ENCODE measurements around the gene SYNJ2.

SYNJ2 gene

DNA sequence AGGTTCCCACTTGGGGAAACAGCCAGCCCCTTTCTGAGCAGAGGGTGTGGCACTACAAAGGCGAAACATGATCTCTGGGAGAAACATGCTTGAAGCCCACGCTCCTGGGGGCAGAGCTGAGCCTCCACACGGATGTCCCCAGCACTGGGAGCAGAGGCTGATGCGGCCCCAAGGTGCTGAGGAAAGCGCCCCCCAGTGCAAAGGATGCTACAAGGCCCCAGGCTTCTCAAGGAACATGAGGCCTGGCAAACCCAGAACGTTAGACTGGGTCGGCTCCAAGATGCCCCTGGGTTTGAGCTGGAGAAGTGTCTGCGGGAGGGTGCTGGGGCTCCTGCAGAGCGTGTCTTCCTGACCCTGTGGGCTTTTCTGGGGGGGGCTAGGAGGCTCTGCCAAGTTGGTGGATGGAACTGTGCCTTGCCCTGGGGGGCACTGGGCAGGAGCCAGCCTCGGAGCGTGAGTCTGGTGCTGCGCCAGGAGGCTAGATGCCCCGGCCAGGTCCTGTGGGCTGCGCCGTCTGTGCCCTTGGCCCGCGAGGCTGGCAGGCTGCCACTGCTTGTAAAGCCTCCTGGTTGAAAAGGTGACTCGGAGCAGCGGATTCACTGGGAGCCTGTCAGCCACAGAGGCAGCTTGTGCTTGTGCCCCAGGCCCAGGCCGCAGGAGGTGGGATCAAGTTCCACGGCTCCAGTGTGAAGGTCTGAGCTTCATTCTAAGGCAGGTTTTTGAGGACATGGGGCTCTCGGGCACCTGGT lies 8.1 kb downstream of the SYNJ2 start:
- no peak overlapping the region for H2BK5ac ChIP-seq (ENCODE audit: low read length)
- no peak overlapping the region for H3K27ac ChIP-seq (replicated peaks; ENCODE audit: low read length)
- no peak overlapping the region for H4K8ac ChIP-seq (ENCODE audit: low read depth, low read length)

DNA sequence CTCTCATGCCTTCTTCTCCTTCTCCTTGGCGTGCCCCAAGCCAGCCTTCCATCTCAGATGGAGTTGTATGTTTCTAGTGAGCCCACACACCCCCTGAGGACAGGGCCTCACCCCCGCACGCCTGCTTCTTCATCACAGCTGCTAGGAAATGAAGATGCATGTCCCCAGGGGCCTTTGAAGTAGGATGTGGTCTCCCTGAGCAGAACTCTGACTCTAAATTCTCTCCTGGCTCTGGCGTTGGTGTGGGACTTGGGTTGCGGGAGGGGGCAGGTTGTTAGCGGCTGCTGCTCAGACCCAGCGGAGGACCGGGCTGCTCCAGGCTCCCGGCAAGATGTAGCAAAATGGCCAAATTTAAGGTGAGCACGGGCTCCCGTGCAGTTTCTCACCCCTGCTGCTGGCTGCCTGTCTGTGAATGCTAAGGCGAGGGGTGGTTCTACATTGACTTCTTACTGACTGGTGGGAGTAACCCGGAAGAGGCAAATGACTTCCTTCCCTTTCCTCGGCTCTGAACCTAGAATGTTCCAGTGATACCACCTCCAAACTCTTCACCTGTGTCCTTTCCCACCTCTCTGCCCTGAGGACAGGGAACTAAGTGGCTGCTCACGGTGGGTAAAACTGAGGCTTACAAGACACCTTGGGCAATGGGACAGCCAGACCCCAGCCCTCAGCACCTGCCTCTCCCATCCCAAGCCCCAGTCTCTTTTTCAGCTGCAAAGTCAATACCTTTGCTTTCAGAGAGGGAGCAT lies 8.8 kb downstream of the SYNJ2 start:
- H2AK5ac ChIP-seq (ENCODE audit: low read depth, low read length), result peak overlapping the region; percentile 14
- H3K27ac ChIP-seq (replicated peaks; ENCODE audit: low read length), result no peak overlapping the region
- H3K27me3 ChIP-seq (ENCODE audit: control insufficient read depth in 3 of 3, insufficient read depth in 3 of 3, low read depth in 1 of 3, low read length in 3 of 3), result no peaks in the 10 kb centered on the region

More for the DNA sequence above, 8.1 kb downstream of the SYNJ2 start:
- Histone ChIP-seq H4K91ac (ENCODE audit: low read depth, low read length, poor library complexity) (no peak overlapping the region), H3K4me3 (ENCODE audit: low read length in 2 of 2) (no peak overlapping the region), H3K23ac (ENCODE audit: low read depth, low read length, poor library complexity) (peak overlapping the region; percentile 16), H2AK5ac (ENCODE audit: low read depth, low read length) (no peak overlapping the region), H3K18ac (ENCODE audit: low read length) (peak overlapping the region; percentile 7), H2BK120ac (ENCODE audit: low read depth, low read length) (peak overlapping the region; percentile 25), H3K4ac (ENCODE audit: low read length) (no peak overlapping the region), H2BK12ac (ENCODE audit: low read length) (no peak overlapping the region), H3K9ac (ENCODE audit: low read depth, low read length, poor library complexity) (peak overlapping the region; percentile 12), H3K79me1 (ENCODE audit: low read depth, low read length) (no peaks in the 10 kb centered on the region), H3K36me3 (replicated peaks in 1 of 2; ENCODE audit: control insufficient read depth in 2 of 2, insufficient read depth in 2 of 2, low read length in 2 of 2) (no peaks in the 10 kb centered on the region), H2BK15ac (ENCODE audit: low read length) (no peak overlapping the region), H2AFZ (ENCODE audit: low read length) (no peak overlapping the region), H3K14ac (ENCODE audit: low read length) (no peak overlapping the region), H3K4me1 (ENCODE audit: control insufficient read depth in 2 of 2, insufficient read depth in 1 of 2, low read depth in 1 of 2, low read length in 2 of 2) (peaks cover 2 to 7% of the 10 kb centered on the region in 2 donors), H3K27me3 (ENCODE audit: control insufficient read depth in 3 of 3, insufficient read depth in 3 of 3, low read depth in 1 of 3, low read length in 3 of 3) (no peaks in the 10 kb centered on the region), H3K4me2 (ENCODE audit: insufficient read depth, low read length, poor library complexity, severe bottlenecking) (no peak overlapping the region), H3K9me3 (replicated peaks in 1 of 2; ENCODE audit: control insufficient read depth in 2 of 2, insufficient read depth in 1 of 2, low read depth in 1 of 2, low read length in 2 of 2) (no peaks in the 10 kb centered on the region)
- DNase-seq (ENCODE audit: low spot score), result no peak
- WGBS, 2 donors (ENCODE audit: extremely low coverage in 2 of 2, insufficient read length in 2 of 2, insufficient replicate concordance in 1 of 2), result no CpG with 5 or more reads among the region's 22 CpGs

DNA sequence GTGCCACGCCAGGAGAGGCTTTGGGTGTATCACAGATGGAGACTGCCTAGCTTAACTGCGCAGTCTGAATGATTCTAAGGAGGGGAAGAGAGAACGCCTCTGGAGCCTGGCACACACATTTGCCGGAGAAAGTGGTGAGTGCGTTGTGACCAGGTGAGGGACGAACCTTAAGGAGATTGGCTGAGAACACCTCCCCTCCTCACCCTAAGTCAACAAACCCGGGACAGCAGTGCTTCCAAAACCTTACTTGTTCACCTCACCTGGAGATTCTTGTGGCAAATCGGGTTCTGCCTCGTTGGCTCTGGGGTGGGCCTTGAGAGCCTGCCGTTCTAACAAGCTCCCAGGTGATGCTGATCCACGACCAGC lies 9.4 kb downstream of the SYNJ2 start:
- no peaks in the 10 kb centered on the region for H3K79me1 ChIP-seq (ENCODE audit: low read depth, low read length)
- no peak overlapping the region for H3K9ac ChIP-seq (ENCODE audit: low read depth, low read length, poor library complexity)
- no peak for DNase-seq (ENCODE audit: low spot score)
- no peak overlapping the region for H3K23ac ChIP-seq (ENCODE audit: low read depth, low read length, poor library complexity)
- H3K18ac ChIP-seq (ENCODE audit: low read length), result no peak overlapping the region
- no peak overlapping the region for H4K8ac ChIP-seq (ENCODE audit: low read depth, low read length)
- no peak overlapping the region for H3K4ac ChIP-seq (ENCODE audit: low read length)
- H3K4me2 ChIP-seq (ENCODE audit: insufficient read depth, low read length, poor library complexity, severe bottlenecking), result no peak overlapping the region
- H4K91ac ChIP-seq (ENCODE audit: low read depth, low read length, poor library complexity), result no peak overlapping the region
- H3K14ac ChIP-seq (ENCODE audit: low read length), result no peak overlapping the region
- H2BK120ac ChIP-seq (ENCODE audit: low read depth, low read length), result no peak overlapping the region
- H3K36me3 ChIP-seq (replicated peaks in 1 of 2; ENCODE audit: control insufficient read depth in 2 of 2, insufficient read depth in 2 of 2, low read length in 2 of 2), result no peaks in the 10 kb centered on the region
- no peaks in the 10 kb centered on the region for H3K9me3 ChIP-seq (replicated peaks in 1 of 2; ENCODE audit: control insufficient read depth in 2 of 2, insufficient read depth in 1 of 2, low read depth in 1 of 2, low read length in 2 of 2)
- no peak overlapping the region for H2AFZ ChIP-seq (ENCODE audit: low read length)
- peaks cover 0 to 5% of the 10 kb centered on the region in 2 donors for H3K4me1 ChIP-seq (ENCODE audit: control insufficient read depth in 2 of 2, insufficient read depth in 1 of 2, low read depth in 1 of 2, low read length in 2 of 2)
- no peak overlapping the region for H3K27ac ChIP-seq (replicated peaks; ENCODE audit: low read length)
- no peak overlapping the region for H2BK12ac ChIP-seq (ENCODE audit: low read length)
- no CpG with 5 or more reads among the region's 11 CpGs for WGBS, 2 donors (ENCODE audit: extremely low coverage in 2 of 2, insufficient read length in 2 of 2, insufficient replicate concordance in 1 of 2)
- H2BK5ac ChIP-seq (ENCODE audit: low read length), result no peak overlapping the region
- no peak overlapping the region for H3K4me3 ChIP-seq (ENCODE audit: low read length in 2 of 2)
- H3K27me3 ChIP-seq (ENCODE audit: control insufficient read depth in 3 of 3, insufficient read depth in 3 of 3, low read depth in 1 of 3, low read length in 3 of 3), result no peaks in the 10 kb centered on the region
- H2BK15ac ChIP-seq (ENCODE audit: low read length), result no peak overlapping the region
- H2AK5ac ChIP-seq (ENCODE audit: low read depth, low read length), result no peak overlapping the region

More for the DNA sequence above, 8.8 kb downstream of the SYNJ2 start:
- peaks cover 0 to 7% of the 10 kb centered on the region in 2 donors for H3K4me1 ChIP-seq (ENCODE audit: control insufficient read depth in 2 of 2, insufficient read depth in 1 of 2, low read depth in 1 of 2, low read length in 2 of 2)
- no peak overlapping the region for H2BK12ac ChIP-seq (ENCODE audit: low read length)
- no peak overlapping the region for H2AFZ ChIP-seq (ENCODE audit: low read length)
- H3K4ac ChIP-seq (ENCODE audit: low read length), result no peak overlapping the region
- no peak overlapping the region for H3K4me3 ChIP-seq (ENCODE audit: low read length in 2 of 2)
- H3K23ac ChIP-seq (ENCODE audit: low read depth, low read length, poor library complexity), result peak overlapping the region; percentile 16
- peak overlapping the region; percentile 25 for H2BK120ac ChIP-seq (ENCODE audit: low read depth, low read length)
- H4K91ac ChIP-seq (ENCODE audit: low read depth, low read length, poor library complexity), result peak overlapping the region; percentile 47
- no peak overlapping the region for H2BK15ac ChIP-seq (ENCODE audit: low read length)
- no peak for DNase-seq (ENCODE audit: low spot score)
- H3K9me3 ChIP-seq (replicated peaks in 1 of 2; ENCODE audit: control insufficient read depth in 2 of 2, insufficient read depth in 1 of 2, low read depth in 1 of 2, low read length in 2 of 2), result no peaks in the 10 kb centered on the region
- H3K14ac ChIP-seq (ENCODE audit: low read length), result no peak overlapping the region
- H3K36me3 ChIP-seq (replicated peaks in 1 of 2; ENCODE audit: control insufficient read depth in 2 of 2, insufficient read depth in 2 of 2, low read length in 2 of 2), result no peaks in the 10 kb centered on the region
- H3K9ac ChIP-seq (ENCODE audit: low read depth, low read length, poor library complexity), result no peak overlapping the region
- no peaks in the 10 kb centered on the region for H3K79me1 ChIP-seq (ENCODE audit: low read depth, low read length)
- H2BK5ac ChIP-seq (ENCODE audit: low read length), result no peak overlapping the region
- H3K18ac ChIP-seq (ENCODE audit: low read length), result no peak overlapping the region
- whole genome bisulfite sequencing, 2 donors (ENCODE audit: extremely low coverage in 2 of 2, insufficient read length in 2 of 2, insufficient replicate concordance in 1 of 2), result no CpG with 5 or more reads among the region's 15 CpGs
- H3K4me2 ChIP-seq (ENCODE audit: insufficient read depth, low read length, poor library complexity, severe bottlenecking), result no peak overlapping the region
- H4K8ac ChIP-seq (ENCODE audit: low read depth, low read length), result no peak overlapping the region

DNA sequence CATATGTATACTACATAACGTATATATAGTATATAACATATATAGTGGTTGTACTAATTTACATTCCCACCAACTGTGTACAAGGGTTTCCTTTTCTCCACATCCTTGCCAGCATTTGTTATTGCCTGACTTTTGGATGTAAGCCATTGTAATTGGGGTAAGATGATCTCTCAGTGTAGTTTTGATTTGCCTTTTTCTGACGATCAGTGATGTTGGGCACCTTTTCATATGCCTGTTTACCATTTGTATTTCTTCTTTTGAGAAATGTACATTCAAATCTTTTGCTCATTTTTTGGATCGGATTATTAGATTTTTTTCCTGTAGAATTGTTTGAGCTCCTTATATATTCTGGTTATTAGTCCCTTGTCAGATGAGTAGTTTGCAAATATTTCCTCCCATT lies 11.4 kb downstream of the SYNJ2 start:
- Histone ChIP-seq H3K79me1 (ENCODE audit: low read depth, low read length) (no peaks in the 10 kb centered on the region), H3K27ac (replicated peaks; ENCODE audit: low read length) (no peak overlapping the region), H3K27me3 (ENCODE audit: control insufficient read depth in 3 of 3, insufficient read depth in 3 of 3, low read depth in 1 of 3, low read length in 3 of 3) (no peaks in the 10 kb centered on the region), H2AFZ (ENCODE audit: low read length) (no peak overlapping the region), H3K18ac (ENCODE audit: low read length) (no peak overlapping the region), H2BK15ac (ENCODE audit: low read length) (no peak overlapping the region), H3K4me2 (ENCODE audit: insufficient read depth, low read length, poor library complexity, severe bottlenecking) (no peak overlapping the region), H3K4ac (ENCODE audit: low read length) (no peak overlapping the region), H2BK5ac (ENCODE audit: low read length) (no peak overlapping the region), H2BK12ac (ENCODE audit: low read length) (no peak overlapping the region), H3K9me3 (replicated peaks in 1 of 2; ENCODE audit: control insufficient read depth in 2 of 2, insufficient read depth in 1 of 2, low read depth in 1 of 2, low read length in 2 of 2) (no peaks in the 10 kb centered on the region), H3K23ac (ENCODE audit: low read depth, low read length, poor library complexity) (no peak overlapping the region), H4K91ac (ENCODE audit: low read depth, low read length, poor library complexity) (no peak overlapping the region), H2AK5ac (ENCODE audit: low read depth, low read length) (no peak overlapping the region), H3K4me1 (ENCODE audit: control insufficient read depth in 2 of 2, insufficient read depth in 1 of 2, low read depth in 1 of 2, low read length in 2 of 2) (peaks cover 3 to 8% of the 10 kb centered on the region in 2 donors), H3K36me3 (replicated peaks in 1 of 2; ENCODE audit: control insufficient read depth in 2 of 2, insufficient read depth in 2 of 2, low read length in 2 of 2) (no peaks in the 10 kb centered on the region), H3K4me3 (ENCODE audit: low read length in 2 of 2) (no peak overlapping the region), H3K9ac (ENCODE audit: low read depth, low read length, poor library complexity) (no peak overlapping the region), H4K8ac (ENCODE audit: low read depth, low read length) (no peak overlapping the region), H2BK120ac (ENCODE audit: low read depth, low read length) (no peak overlapping the region), H3K14ac (ENCODE audit: low read length) (no peak overlapping the region)
- no CpG with 5 or more reads among the region's 3 CpGs for WGBS, 2 donors (ENCODE audit: extremely low coverage in 2 of 2, insufficient read length in 2 of 2, insufficient replicate concordance in 1 of 2)
- DNase-seq (ENCODE audit: low spot score), result no peak
